ENCODE data around the gene SLC28A1.

SLC28A1 gene

GRCh38 chr15:84992157-84992944 is 107.9 kb downstream of the SLC28A1 start:
- no peak for DNase-seq (ENCODE audit: low spot score)

Measured in Ammon's horn (tissue), 1 donor.